ENCODE measurements around the gene ALDH1A3. TPM values are rescaled to one million over a fixed set of nuclear protein-coding genes. Genes with fewer than 3 reads are reported as not detected.

Gene ALDH1A3
- total RNA-seq, 1 experiment from 2014 or later, result 14.0 TPM

DNA sequence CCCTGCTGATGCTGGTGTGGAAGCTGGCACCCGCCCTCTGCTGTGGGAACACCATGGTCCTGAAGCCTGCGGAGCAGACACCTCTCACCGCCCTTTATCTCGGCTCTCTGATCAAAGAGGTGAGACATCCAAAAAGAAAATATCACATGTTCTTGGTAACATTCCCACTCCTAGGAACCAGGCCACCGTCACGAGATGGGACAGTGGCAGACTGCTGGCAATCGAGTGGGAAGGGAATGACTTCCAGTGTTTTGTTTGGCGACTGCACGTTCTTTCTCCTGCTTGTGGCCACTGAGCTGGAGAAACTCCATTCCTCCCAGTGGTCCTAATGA is 14.3 kb downstream of the ALDH1A3 start:
- TF ChIP-seq ZNF425 (CRISPR knock-in tag; conservative IDR thresholded peaks at IDR 0.05) (no peak), ATF1 (CRISPR knock-in tag; IDR thresholded peaks at IDR 0.05) (no peak), NR1H2 (CRISPR knock-in tag; IDR thresholded peaks at IDR 0.05) (no peak)
- Mint-ChIP-seq H3K27me3 (ENCODE audit: low read depth) (no peaks in the 10 kb centered on the region), H3K4me3 (no peak overlapping the region), H3K4me1 (peaks cover 8% of the 10 kb centered on the region; the same call in 1 of the 2 replicates), H3K36me3 (no peaks in the 10 kb centered on the region), H3K9me3 (no peaks in the 10 kb centered on the region), H3K27ac (no peak overlapping the region)
- DNase-seq (ENCODE audit: low spot score) (no peak), ATAC-seq (no peak)
- POLR2A ChIA-PET, result no interaction called here
- CTCF ChIA-PET, result interaction anchor here (1.0 to 1.5 kb wide), 2 partner anchors 113 to 114 kb away, joined by 3 to 5 read pairs; no protein-coding TSS in a partner anchor

GRCh38 chr15:100895721-100896120 is 16.1 kb downstream of the ALDH1A3 start:
- CTCF ChIA-PET, result interaction anchor here (0.7 to 2.5 kb wide), 3 partner anchors 22 to 746 kb away, joined by 3 to 7 read pairs (median 4); no protein-coding TSS in a partner anchor
- H3K4me3 Mint-ChIP-seq, result no peak overlapping the region
- TF ChIP-seq IRF1 (CRISPR knock-in tag; IDR thresholded peaks at IDR 0.05), result no peak
- no peak for TF ChIP-seq RORB (CRISPR knock-in tag; IDR thresholded peaks at IDR 0.05)
- no peak for TF ChIP-seq NFE2L1 (CRISPR knock-in tag; IDR thresholded peaks at IDR 0.05)
- no peak for TF ChIP-seq HMGA2 (CRISPR knock-in tag; IDR thresholded peaks at IDR 0.05)
- TF ChIP-seq ZNF281 (CRISPR knock-in tag; IDR thresholded peaks at IDR 0.05), result no peak
- no peak for TF ChIP-seq SOX15 (CRISPR knock-in tag; IDR thresholded peaks at IDR 0.05)
- no peak for TF ChIP-seq JUN (CRISPR knock-in tag; IDR thresholded peaks at IDR 0.05)
- no peak for TF ChIP-seq ZNF423 (CRISPR knock-in tag; IDR thresholded peaks at IDR 0.05)
- no peak for TF ChIP-seq CDX4 (CRISPR knock-in tag; IDR thresholded peaks at IDR 0.05; ENCODE audit: borderline replicate concordance)
- no peak for TF ChIP-seq ERG (CRISPR knock-in tag; IDR thresholded peaks at IDR 0.05)
- TF ChIP-seq NFATC4 (CRISPR knock-in tag; IDR thresholded peaks at IDR 0.05), result no peak
- TF ChIP-seq AFF4 (CRISPR knock-in tag; IDR thresholded peaks at IDR 0.05; ENCODE audit: borderline replicate concordance), result no peak
- no peak for TF ChIP-seq PRDM15 (CRISPR knock-in tag; IDR thresholded peaks at IDR 0.05)
- no peak for TF ChIP-seq SP1 (CRISPR knock-in tag; conservative IDR thresholded peaks at IDR 0.05)
- no peak for TF ChIP-seq ZNF263 (CRISPR knock-in tag; IDR thresholded peaks at IDR 0.05; ENCODE audit: low read depth)
- TF ChIP-seq ELF4 (CRISPR knock-in tag; IDR thresholded peaks at IDR 0.05; ENCODE audit: low read depth), result no peak

More at GRCh38 chr15:100895721-100896120, 16.1 kb downstream of the ALDH1A3 start:
- H3K27me3 Mint-ChIP-seq (ENCODE audit: low read depth), result no peaks in the 10 kb centered on the region
- POLR2A ChIA-PET, result no interaction called here
- ATAC-seq (no peak), DNase-seq (ENCODE audit: low spot score) (no peak)
- H3K36me3 Mint-ChIP-seq, result no peaks in the 10 kb centered on the region
- H3K9me3 Mint-ChIP-seq, result no peaks in the 10 kb centered on the region
- peaks cover 12% of the 10 kb centered on the region; the same call in 1 of the 2 replicates for H3K4me1 Mint-ChIP-seq
- H3K27ac Mint-ChIP-seq, result no peak overlapping the region
